Measurements from ENCODE around the gene KIAA1549.

DNA sequence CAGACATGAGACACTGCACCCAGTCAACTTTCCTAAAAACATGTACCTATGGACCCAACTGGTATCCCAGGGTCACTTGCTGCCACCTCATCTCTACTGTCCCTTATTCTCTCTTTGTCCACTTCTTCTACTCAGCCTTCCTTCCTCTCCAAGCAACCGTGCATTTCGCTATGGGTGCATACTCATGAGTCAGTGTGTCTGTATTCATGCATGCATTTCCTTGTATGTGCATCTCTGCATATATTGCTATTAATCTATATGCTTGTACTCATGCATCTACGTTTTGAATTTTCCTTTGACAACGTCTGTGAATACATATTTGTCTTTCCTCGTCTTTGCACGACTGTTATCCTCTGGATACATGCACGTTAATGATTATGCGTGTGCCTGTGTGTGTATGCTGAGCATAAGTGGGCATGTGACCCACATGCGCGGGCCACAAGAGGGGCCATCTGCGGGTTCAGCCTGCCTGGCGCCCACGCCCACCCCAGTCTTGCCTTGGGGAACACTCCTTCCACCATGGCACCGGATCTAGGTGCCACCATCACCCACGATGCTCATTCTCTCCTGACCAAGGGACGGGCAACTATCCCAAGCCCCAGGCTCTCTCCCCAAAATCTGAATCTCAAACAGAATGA lies 23.3 kb downstream of the KIAA1549 start:
- TF ChIP-seq, protein P1, sequence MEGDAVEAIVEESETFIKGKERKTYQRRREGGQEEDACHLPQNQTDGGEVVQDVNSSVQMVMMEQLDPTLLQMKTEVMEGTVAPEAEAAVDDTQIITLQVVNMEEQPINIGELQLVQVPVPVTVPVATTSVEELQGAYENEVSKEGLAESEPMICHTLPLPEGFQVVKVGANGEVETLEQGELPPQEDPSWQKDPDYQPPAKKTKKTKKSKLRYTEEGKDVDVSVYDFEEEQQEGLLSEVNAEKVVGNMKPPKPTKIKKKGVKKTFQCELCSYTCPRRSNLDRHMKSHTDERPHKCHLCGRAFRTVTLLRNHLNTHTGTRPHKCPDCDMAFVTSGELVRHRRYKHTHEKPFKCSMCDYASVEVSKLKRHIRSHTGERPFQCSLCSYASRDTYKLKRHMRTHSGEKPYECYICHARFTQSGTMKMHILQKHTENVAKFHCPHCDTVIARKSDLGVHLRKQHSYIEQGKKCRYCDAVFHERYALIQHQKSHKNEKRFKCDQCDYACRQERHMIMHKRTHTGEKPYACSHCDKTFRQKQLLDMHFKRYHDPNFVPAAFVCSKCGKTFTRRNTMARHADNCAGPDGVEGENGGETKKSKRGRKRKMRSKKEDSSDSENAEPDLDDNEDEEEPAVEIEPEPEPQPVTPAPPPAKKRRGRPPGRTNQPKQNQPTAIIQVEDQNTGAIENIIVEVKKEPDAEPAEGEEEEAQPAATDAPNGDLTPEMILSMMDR (IDR thresholded peaks at IDR 0.05) = no peak
- TF ChIP-seq POLR2A (IDR thresholded peaks at IDR 0.05) (no peak), POLR2AphosphoS5 (IDR thresholded peaks at IDR 0.05) (no peak)
